Measurements from ENCODE around the gene COL5A3. TPM values are rescaled to one million over a fixed set of nuclear protein-coding genes. Genes with fewer than 3 reads are reported as not detected.

Gene COL5A3
- total RNA-seq, 1 donor from 2014 or later: 43.3 TPM

GRCh38 chr19:10004617-10005016 is 5.7 kb downstream of the COL5A3 start:
- Histone ChIP-seq H3K4me1 (ENCODE audit: control insufficient read depth in 3 of 3, insufficient read depth in 3 of 3, low read length in 3 of 3) (peaks cover under 1 to 28% (median 20%) of the 10 kb centered on the region in 3 donors), H3K27ac (ENCODE audit: low read depth, low read length) (no peak overlapping the region), H3K9me3 (ENCODE audit: control insufficient read depth in 3 of 3, low read length in 3 of 3) (peaks cover 0 to 2% (median 0%) of the 10 kb centered on the region in 3 donors), H3K4me3 (ENCODE audit: low read length in 3 of 3) (no peak overlapping the region), H3K27me3 (ENCODE audit: control insufficient read depth in 3 of 3, insufficient read depth in 3 of 3, low read length in 3 of 3) (peaks cover 12 to 20% (median 13%) of the 10 kb centered on the region in 3 donors), H3K9ac (ENCODE audit: low read depth in 1 of 3, low read length in 3 of 3) (no peak overlapping the region), H3K36me3 (ENCODE audit: control insufficient read depth in 3 of 3, insufficient read depth in 3 of 3, low read length in 3 of 3) (peaks cover 0 to 6% (median 2%) of the 10 kb centered on the region in 3 donors)

- peaks cover 0 to 2% (median 0%) of the 10 kb centered on the region in 3 donors for H3K9me3 ChIP-seq (ENCODE audit: control insufficient read depth in 3 of 3, low read length in 3 of 3)
- H3K27me3 ChIP-seq (ENCODE audit: control insufficient read depth in 3 of 3, insufficient read depth in 3 of 3, low read length in 3 of 3): peaks cover 4 to 10% (median 5%) of the 10 kb centered on the region in 3 donors
- no peak overlapping the region for H3K4me3 ChIP-seq (ENCODE audit: low read length in 3 of 3)
- H3K9ac ChIP-seq (ENCODE audit: low read depth in 1 of 3, low read length in 3 of 3): no peak overlapping the region
- peaks cover 0 to 6% (median 2%) of the 10 kb centered on the region in 3 donors for H3K36me3 ChIP-seq (ENCODE audit: control insufficient read depth in 3 of 3, insufficient read depth in 3 of 3, low read length in 3 of 3)
- peaks cover 0 to 24% (median 13%) of the 10 kb centered on the region in 3 donors for H3K4me1 ChIP-seq (ENCODE audit: control insufficient read depth in 3 of 3, insufficient read depth in 3 of 3, low read length in 3 of 3)
- no peak overlapping the region for H3K27ac ChIP-seq (ENCODE audit: low read depth, low read length)
Observed at GRCh38 chr19:10003271-10003670, 7.0 kb downstream of the COL5A3 start.

GRCh38 chr19:10001899-10002298 is 8.4 kb downstream of the COL5A3 start:
- H3K9me3 ChIP-seq (ENCODE audit: control insufficient read depth in 3 of 3, low read length in 3 of 3): peaks cover 0 to 2% (median 0%) of the 10 kb centered on the region in 3 donors
- H3K27ac ChIP-seq (ENCODE audit: low read depth, low read length): no peak overlapping the region

DNA sequence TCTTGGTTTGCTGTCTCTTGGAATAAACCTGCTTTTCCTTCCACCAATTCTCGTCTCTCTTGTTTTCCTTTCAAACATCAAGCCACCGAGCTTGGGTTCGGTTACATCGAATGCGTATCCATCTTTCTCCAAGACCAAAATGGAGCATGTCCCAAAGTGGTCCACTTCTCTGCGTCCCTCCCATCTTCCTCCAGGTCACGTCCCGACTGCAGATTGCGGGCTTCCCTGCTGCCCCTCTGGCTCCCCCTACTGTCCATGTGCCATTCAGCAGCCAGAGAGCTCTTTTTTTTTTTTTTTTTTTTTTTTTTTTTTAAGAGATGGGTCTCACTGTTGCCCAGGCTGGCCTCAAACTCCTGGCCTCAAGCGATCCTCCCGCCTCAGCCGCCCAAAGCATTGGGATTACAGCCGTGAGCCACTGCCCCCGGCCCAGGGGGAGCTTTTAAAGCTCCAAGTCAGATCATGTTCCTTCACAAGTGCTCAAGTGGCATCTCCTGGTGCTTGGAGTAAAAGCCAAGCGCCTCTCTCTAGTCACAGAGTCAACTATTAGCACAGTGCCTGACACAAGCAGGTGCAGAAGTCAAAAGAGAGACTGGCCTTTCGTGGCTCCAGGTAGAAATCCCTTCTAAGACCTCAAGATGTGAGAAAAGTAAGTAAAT is 10.0 kb downstream of the COL5A3 start:
- Histone ChIP-seq H3K27ac (ENCODE audit: low read depth, low read length) (no peak overlapping the region), H3K27me3 (ENCODE audit: control insufficient read depth in 3 of 3, insufficient read depth in 3 of 3, low read length in 3 of 3) (peaks cover 0 to 4% (median 4%) of the 10 kb centered on the region in 3 donors), H3K9ac (ENCODE audit: low read depth in 1 of 3, low read length in 3 of 3) (no peak overlapping the region)

More at GRCh38 chr19:10001899-10002298, 8.4 kb downstream of the COL5A3 start:
- Histone ChIP-seq H3K27me3 (ENCODE audit: control insufficient read depth in 3 of 3, insufficient read depth in 3 of 3, low read length in 3 of 3) (peaks cover under 1 to 5% (median 4%) of the 10 kb centered on the region in 3 donors), H3K36me3 (ENCODE audit: control insufficient read depth in 3 of 3, insufficient read depth in 3 of 3, low read length in 3 of 3) (peaks cover 0 to 14% (median 9%) of the 10 kb centered on the region in 3 donors), H3K9ac (ENCODE audit: low read depth in 1 of 3, low read length in 3 of 3) (no peak overlapping the region), H3K4me3 (ENCODE audit: low read length in 3 of 3) (no peak overlapping the region), H3K4me1 (ENCODE audit: control insufficient read depth in 3 of 3, insufficient read depth in 3 of 3, low read length in 3 of 3) (peaks cover 0 to 23% (median 13%) of the 10 kb centered on the region in 3 donors)

DNA sequence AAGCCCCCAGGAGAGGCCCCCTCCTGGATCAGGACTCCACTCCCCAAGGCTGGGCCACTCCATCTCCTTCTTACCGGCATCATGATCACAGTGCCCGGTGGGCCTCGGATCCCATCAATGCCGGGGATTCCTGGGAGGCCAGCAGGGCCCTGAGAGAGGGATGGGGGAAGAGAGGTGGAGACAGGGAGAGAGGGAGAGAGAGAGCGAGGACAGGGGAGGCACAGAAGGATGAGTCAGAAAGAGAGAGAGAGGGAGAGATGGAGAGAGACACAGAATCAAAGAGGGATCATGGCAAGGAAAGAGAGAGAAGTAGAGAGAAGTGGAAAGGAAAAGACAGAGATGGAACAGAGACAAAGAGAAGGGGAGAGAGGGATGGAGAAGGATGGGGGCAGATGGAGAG is 13.8 kb downstream of the COL5A3 start:
- H3K36me3 ChIP-seq (ENCODE audit: control insufficient read depth in 3 of 3, insufficient read depth in 3 of 3, low read length in 3 of 3): peaks cover under 1 to 13% (median 12%) of the 10 kb centered on the region in 3 donors
- no peak overlapping the region for H3K4me3 ChIP-seq (ENCODE audit: low read length in 3 of 3)
- no peaks in the 10 kb centered on the region for H3K4me1 ChIP-seq (ENCODE audit: control insufficient read depth in 3 of 3, insufficient read depth in 3 of 3, low read length in 3 of 3)
- no peak overlapping the region for H3K9ac ChIP-seq (ENCODE audit: low read depth in 1 of 3, low read length in 3 of 3)
- H3K27ac ChIP-seq (ENCODE audit: low read depth, low read length): no peak overlapping the region
- peaks cover 0 to 4% (median 0%) of the 10 kb centered on the region in 3 donors for H3K27me3 ChIP-seq (ENCODE audit: control insufficient read depth in 3 of 3, insufficient read depth in 3 of 3, low read length in 3 of 3)
- no peaks in the 10 kb centered on the region for H3K9me3 ChIP-seq (ENCODE audit: control insufficient read depth in 3 of 3, low read length in 3 of 3)

More for the DNA sequence above, 10.0 kb downstream of the COL5A3 start:
- Histone ChIP-seq H3K4me3 (ENCODE audit: low read length in 3 of 3) (no peak overlapping the region), H3K4me1 (ENCODE audit: control insufficient read depth in 3 of 3, insufficient read depth in 3 of 3, low read length in 3 of 3) (peaks cover 0 to 14% (median 10%) of the 10 kb centered on the region in 3 donors), H3K9me3 (ENCODE audit: control insufficient read depth in 3 of 3, low read length in 3 of 3) (peaks cover 0 to 2% (median 0%) of the 10 kb centered on the region in 3 donors), H3K36me3 (ENCODE audit: control insufficient read depth in 3 of 3, insufficient read depth in 3 of 3, low read length in 3 of 3) (peaks cover 0 to 15% (median 7%) of the 10 kb centered on the region in 3 donors)

GRCh38 chr19:9995999-9996398 is 14.3 kb downstream of the COL5A3 start:
- H3K27ac ChIP-seq (ENCODE audit: low read depth, low read length): no peak overlapping the region
- H3K36me3 ChIP-seq (ENCODE audit: control insufficient read depth in 3 of 3, insufficient read depth in 3 of 3, low read length in 3 of 3): peaks cover 5 to 16% (median 15%) of the 10 kb centered on the region in 3 donors
- no peaks in the 10 kb centered on the region for H3K9me3 ChIP-seq (ENCODE audit: control insufficient read depth in 3 of 3, low read length in 3 of 3)
- peaks cover 0 to 2% (median 2%) of the 10 kb centered on the region in 3 donors for H3K27me3 ChIP-seq (ENCODE audit: control insufficient read depth in 3 of 3, insufficient read depth in 3 of 3, low read length in 3 of 3)
- no peak overlapping the region for H3K4me3 ChIP-seq (ENCODE audit: low read length in 3 of 3)
- no peak overlapping the region for H3K9ac ChIP-seq (ENCODE audit: low read depth in 1 of 3, low read length in 3 of 3)
- H3K4me1 ChIP-seq (ENCODE audit: control insufficient read depth in 3 of 3, insufficient read depth in 3 of 3, low read length in 3 of 3): no peaks in the 10 kb centered on the region

DNA sequence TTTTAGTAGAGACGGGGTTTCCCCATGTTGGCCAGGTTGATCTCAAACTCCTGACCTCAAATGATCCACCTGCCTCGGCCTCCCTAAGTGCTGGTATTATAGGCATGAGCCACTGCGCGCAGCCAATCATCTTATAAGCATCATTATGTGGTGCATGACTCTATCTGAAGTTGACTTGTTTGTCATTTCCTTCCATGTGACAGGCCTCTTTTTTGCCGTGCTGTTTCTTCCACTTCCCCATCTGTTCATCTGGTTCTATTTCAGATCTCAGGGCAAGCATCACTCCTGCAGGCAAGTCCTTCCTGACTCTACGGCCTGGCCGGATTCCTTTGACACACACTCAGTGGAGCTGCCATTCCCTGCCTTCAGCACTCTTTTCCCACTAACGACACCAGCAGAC is 15.2 kb downstream of the COL5A3 start:
- H3K36me3 ChIP-seq (ENCODE audit: control insufficient read depth in 3 of 3, insufficient read depth in 3 of 3, low read length in 3 of 3): peaks cover 5 to 16% (median 15%) of the 10 kb centered on the region in 3 donors
- no peaks in the 10 kb centered on the region for H3K4me1 ChIP-seq (ENCODE audit: control insufficient read depth in 3 of 3, insufficient read depth in 3 of 3, low read length in 3 of 3)
- H3K9ac ChIP-seq (ENCODE audit: low read depth in 1 of 3, low read length in 3 of 3): no peak overlapping the region
- H3K27ac ChIP-seq (ENCODE audit: low read depth, low read length): no peak overlapping the region
- peaks cover 0 to 2% (median 2%) of the 10 kb centered on the region in 3 donors for H3K27me3 ChIP-seq (ENCODE audit: control insufficient read depth in 3 of 3, insufficient read depth in 3 of 3, low read length in 3 of 3)
- H3K4me3 ChIP-seq (ENCODE audit: low read length in 3 of 3): no peak overlapping the region
- no peaks in the 10 kb centered on the region for H3K9me3 ChIP-seq (ENCODE audit: control insufficient read depth in 3 of 3, low read length in 3 of 3)

- H3K4me1 ChIP-seq (ENCODE audit: control insufficient read depth in 3 of 3, insufficient read depth in 3 of 3, low read length in 3 of 3): peaks cover 4 to 6% (median 6%) of the 10 kb centered on the region in 3 donors
- H3K4me3 ChIP-seq (ENCODE audit: low read length in 3 of 3): no peak overlapping the region
- no peaks in the 10 kb centered on the region for H3K9me3 ChIP-seq (ENCODE audit: control insufficient read depth in 3 of 3, low read length in 3 of 3)
- no peak overlapping the region for H3K27ac ChIP-seq (ENCODE audit: low read depth, low read length)
- no peak overlapping the region for H3K9ac ChIP-seq (ENCODE audit: low read depth in 1 of 3, low read length in 3 of 3)
- peaks cover 0 to 2% (median 2%) of the 10 kb centered on the region in 3 donors for H3K27me3 ChIP-seq (ENCODE audit: control insufficient read depth in 3 of 3, insufficient read depth in 3 of 3, low read length in 3 of 3)
- peaks cover 5 to 9% (median 8%) of the 10 kb centered on the region in 3 donors for H3K36me3 ChIP-seq (ENCODE audit: control insufficient read depth in 3 of 3, insufficient read depth in 3 of 3, low read length in 3 of 3)
Observed at GRCh38 chr19:9991425-9992191, 18.7 kb downstream of the COL5A3 start.

DNA sequence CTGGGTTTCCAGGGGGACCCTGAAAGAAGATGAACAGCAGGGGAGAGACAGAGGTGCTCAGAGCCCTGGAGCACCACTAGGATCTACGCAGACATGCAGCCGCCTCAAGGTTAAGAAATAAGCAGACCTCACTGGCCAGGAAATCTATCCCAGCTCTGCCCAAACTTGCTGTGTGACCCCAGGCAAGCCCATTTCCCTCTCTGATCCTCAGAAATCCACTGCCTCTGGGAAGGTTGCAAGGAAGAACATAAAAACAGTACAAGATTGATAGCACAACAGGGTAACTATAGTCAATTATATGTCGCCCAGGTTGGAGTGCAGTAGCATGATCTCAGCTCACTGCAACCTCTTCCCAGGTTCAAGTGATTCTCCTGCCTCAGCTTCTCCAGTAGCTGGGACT is 20.8 kb downstream of the COL5A3 start:
- Histone ChIP-seq H3K27ac (ENCODE audit: low read depth, low read length) (no peak overlapping the region), H3K4me1 (ENCODE audit: control insufficient read depth in 3 of 3, insufficient read depth in 3 of 3, low read length in 3 of 3) (peaks cover 4 to 9% (median 6%) of the 10 kb centered on the region in 3 donors), H3K9me3 (ENCODE audit: control insufficient read depth in 3 of 3, low read length in 3 of 3) (no peaks in the 10 kb centered on the region), H3K4me3 (ENCODE audit: low read length in 3 of 3) (no peak overlapping the region), H3K9ac (ENCODE audit: low read depth in 1 of 3, low read length in 3 of 3) (no peak overlapping the region), H3K36me3 (ENCODE audit: control insufficient read depth in 3 of 3, insufficient read depth in 3 of 3, low read length in 3 of 3) (peaks cover 5 to 7% (median 6%) of the 10 kb centered on the region in 3 donors), H3K27me3 (ENCODE audit: control insufficient read depth in 3 of 3, insufficient read depth in 3 of 3, low read length in 3 of 3) (peaks cover 0 to 3% (median 2%) of the 10 kb centered on the region in 3 donors)

All from skeletal muscle tissue (tissue), 4 donors.